Measurements from ENCODE around the gene PTPRG. TPM values are rescaled to one million over a fixed set of nuclear protein-coding genes. Genes with fewer than 3 reads are reported as not detected.

The PTPRG gene
- total RNA-seq, 1 experiment from 2014 or later: 32.1 TPM

- Histone ChIP-seq H2AFZ (ENCODE audit: low read depth, low read length, poor library complexity, severe bottlenecking) (no peak overlapping the region), H3K4me2 (ENCODE audit: low read length) (no peak overlapping the region), H3K27me3 (ENCODE audit: insufficient read depth, low read length) (no peaks in the 10 kb centered on the region), H3K79me2 (ENCODE audit: insufficient read depth, low read length) (no peaks in the 10 kb centered on the region), H4K20me1 (ENCODE audit: insufficient read depth) (no peaks in the 10 kb centered on the region), H3K9me2 (ENCODE audit: insufficient read depth) (no peaks in the 10 kb centered on the region), H3K4me1 (ENCODE audit: control insufficient read depth in 1 of 2, insufficient read depth in 2 of 2, low read length in 2 of 2) (peaks cover 0 to 6% of the 10 kb centered on the region in 2 experiments; a peak in 3 of 4 replicates), H3K9me3 (ENCODE audit: control insufficient read depth in 1 of 2, insufficient read depth in 1 of 2, low read depth in 1 of 2, low read length in 2 of 2) (no peaks in the 10 kb centered on the region), H3K27ac (ENCODE audit: low read depth, low read length) (no peak overlapping the region), H3K4me3 (replicated peaks in 1 of 2; ENCODE audit: low read depth in 1 of 2, low read length in 2 of 2) (no peak overlapping the region), H3K9ac (ENCODE audit: low read length) (no peak overlapping the region), H3K36me3 (ENCODE audit: control insufficient read depth in 1 of 2, insufficient read depth in 2 of 2, low read length in 2 of 2) (no peaks in the 10 kb centered on the region; a peak in 1 of 4 replicates)
- ATAC-seq (no peak), DNase-seq (ENCODE audit: low read depth, low spot score) (no peak)
- CTCF ChIA-PET: no interaction called here
- RAD21 ChIA-PET (ENCODE audit: low non-redundant PET in 1 of 2, low total read pairs in 2 of 2, uncharacterized antibody in 2 of 2, unreplicated experiment in 2 of 2): no interaction called here
- no peak for TF ChIP-seq JUND (IDR thresholded peaks at IDR 0.05)
- no peak for TF ChIP-seq CEBPB (IDR thresholded peaks at IDR 0.05; ENCODE audit: low read depth)
- TF ChIP-seq ZBTB33 (IDR thresholded peaks at IDR 0.05; ENCODE audit: extremely low read depth, insufficient replicate concordance, low read length): no peak
- no peak for TF ChIP-seq EGR1 (IDR thresholded peaks at IDR 0.05; ENCODE audit: low read depth)
- TF ChIP-seq ZFX (IDR thresholded peaks at IDR 0.05): no peak
- no peak for TF ChIP-seq SP1 (IDR thresholded peaks at IDR 0.05; ENCODE audit: low read depth)
- no peak for TF ChIP-seq REST (IDR thresholded peaks at IDR 0.05; ENCODE audit: low read depth)
- no peak for TF ChIP-seq EZH2 (IDR thresholded peaks at IDR 0.05)
- TF ChIP-seq CBX3 (IDR thresholded peaks at IDR 0.05; ENCODE audit: low read depth): no peak
- TF ChIP-seq YY1 (IDR thresholded peaks at IDR 0.05; ENCODE audit: extremely low read depth, insufficient replicate concordance, low read depth, low read length): no peak
- TF ChIP-seq POLR2A (IDR thresholded peaks at IDR 0.05; ENCODE audit: borderline replicate concordance, extremely low read depth, insufficient read depth, insufficient read length): no peak
- no peak for TF ChIP-seq CTCF (IDR thresholded peaks at IDR 0.05 in 2 of 3, conservative IDR thresholded peaks at IDR 0.05 in 1 of 3; ENCODE audit: borderline replicate concordance in 1 of 3, insufficient read depth in 1 of 3, low read depth in 2 of 3, low read length in 2 of 3)
- no peak for TF ChIP-seq ATF3 (IDR thresholded peaks at IDR 0.05)
- TF ChIP-seq MAX (IDR thresholded peaks at IDR 0.05): no peak
- no peak for TF ChIP-seq SRF (IDR thresholded peaks at IDR 0.05; ENCODE audit: low read depth)
- no peak for TF ChIP-seq EZH2phosphoT487 (IDR thresholded peaks at IDR 0.05; ENCODE audit: borderline replicate concordance)
- TF ChIP-seq SIN3A (IDR thresholded peaks at IDR 0.05; ENCODE audit: low read depth): no peak
- no peak for TF ChIP-seq FOSL1 (IDR thresholded peaks at IDR 0.05; ENCODE audit: low read depth)
- POLR2A ChIA-PET: no interaction called here
- intact Hi-C loops (cut with micrococcal nuclease): no loop called here
- BruUV-seq (replicated peaks): no TSS peak
Measured at GRCh38 chr3:61996366-61996765, 435.0 kb downstream of the PTPRG start.
